IgD-negative memory B cell (primary cell): ENCODE data around the gene MRPS18B. TPM values are rescaled to one million over a fixed set of nuclear protein-coding genes. Genes with fewer than 3 reads are reported as not detected.

ENCODE experiments used
- H3K27ac Mint-ChIP-seq, 3 donors: one replicate each; pipeline ENCODE4 v1.8.0; 2020 to 2022; ENCODE audit warnings: mild to moderate bottlenecking in 3 of 3, mixed read lengths in 3 of 3, moderate library complexity in 1 of 3
- H3K27me3 Mint-ChIP-seq: one replicate; pipeline ENCODE4 v1.8.0; 2021; ENCODE audit warnings: mixed read lengths
- H3K36me3 Mint-ChIP-seq: one replicate; pipeline ENCODE4 v1.8.0; 2020; ENCODE audit warnings: mild to moderate bottlenecking, mixed read lengths
- H3K4me1 Mint-ChIP-seq, 3 donors: one replicate each; pipeline ENCODE4 v1.8.0; 2020 to 2022; ENCODE audit warnings: mixed read lengths in 3 of 3, mild to moderate bottlenecking in 1 of 3
- H3K4me3 Mint-ChIP-seq, 4 donors: one replicate each; pipeline ENCODE4 v1.8.0; 2020 to 2022; ENCODE audit warnings: mild to moderate bottlenecking in 4 of 4, mixed read lengths in 4 of 4, moderate library complexity in 3 of 4
- H3K9me3 Mint-ChIP-seq, 3 donors: one replicate each; pipeline ENCODE4 v1.8.0; 2020 to 2021; ENCODE audit warnings: mixed read lengths in 3 of 3, mild to moderate bottlenecking in 1 of 3
- polyA plus RNA-seq: library from polyadenylated mRNA; unstranded; fragments of 300-500 nt; fragmentation: Illumina TruSeq; gene quantifications from one replicate; pipeline ENCODE4 v1.2.3, GENCODE V29; 2021

Gene MRPS18B
- 146 TPM for polyA plus RNA-seq

DNA sequence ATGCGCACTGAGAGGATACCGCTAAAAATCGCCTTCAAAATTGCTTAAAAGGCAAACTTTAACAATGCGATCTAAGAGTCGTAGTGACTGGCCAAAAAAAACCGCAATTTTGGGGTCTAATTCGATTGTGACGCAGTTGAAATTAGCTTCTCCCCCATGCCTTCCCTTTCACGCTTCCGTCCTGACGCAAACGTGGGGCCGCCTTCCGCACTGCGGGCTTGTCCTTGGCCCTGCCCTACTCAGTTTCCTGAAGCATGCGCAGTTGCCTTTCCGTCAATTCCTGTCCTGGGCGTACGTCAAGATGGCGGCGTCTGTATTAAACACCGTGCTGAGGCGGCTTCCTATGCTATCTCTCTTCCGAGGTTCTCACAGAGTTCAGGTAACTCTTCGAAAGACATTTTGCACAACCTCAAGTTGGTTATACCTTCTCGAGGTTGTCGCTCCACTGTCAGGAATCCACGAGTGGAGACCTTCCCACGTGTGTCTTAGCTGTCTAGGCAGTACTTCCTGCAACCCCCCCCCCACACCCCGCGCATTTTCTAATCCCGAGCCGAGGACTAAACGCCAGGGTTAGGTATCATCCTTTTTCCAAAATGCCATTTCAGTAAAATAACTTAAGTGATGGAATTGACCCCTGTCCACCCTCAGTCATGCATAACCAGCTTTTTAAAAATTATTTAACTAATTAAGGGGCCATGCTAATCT lies at the start of gene MRPS18B:
Gene MRPS18B (plus strand): TSS at position 276 of the 705 bp plus-strand sequence. CDS start 26 bp downstream, at position 302.
- Mint-ChIP-seq H3K27me3 (no peaks in the 10 kb centered on the region), H3K9me3 (peaks cover 0 to 2% (median 0%) of the 10 kb centered on the region in 3 donors), H3K4me3 (peak within 1 kb of the TSS; percentile 97 to 99 (median 98)), H3K27ac (peak within 1 kb of the TSS; percentile 99 to 100 (median 100)), H3K36me3 (peaks cover 18% of the 10 kb centered on the region), H3K4me1 (peaks cover 12 to 23% (median 20%) of the 10 kb centered on the region in 3 donors)

DNA sequence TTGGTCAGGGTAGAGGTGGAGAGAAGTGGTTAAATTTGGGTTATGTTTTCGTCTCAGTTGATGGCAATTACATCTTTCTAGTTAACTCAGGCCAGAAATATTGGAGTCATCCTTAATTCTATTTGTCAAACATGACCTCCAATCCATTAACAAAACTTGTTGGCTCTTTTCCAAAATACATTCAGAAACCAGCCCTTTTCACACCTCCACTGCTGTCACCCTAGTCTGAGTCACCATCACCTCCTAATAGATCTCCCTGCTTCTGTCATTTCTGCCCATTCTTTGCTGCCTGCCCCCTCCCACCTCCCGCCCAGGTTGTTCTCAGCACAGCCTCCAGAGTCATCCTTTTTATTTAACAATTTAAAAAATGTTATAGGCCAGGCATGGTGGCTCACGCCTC lies 49.4 kb upstream of the MRPS18B start:
- no peaks in the 10 kb centered on the region for H3K36me3 Mint-ChIP-seq
- peaks cover 3% of the 10 kb centered on the region for H3K27me3 Mint-ChIP-seq
- peak overlapping the region in 2 of 4 donors; percentile 39 to 60 for H3K4me3 Mint-ChIP-seq
- peaks cover 16 to 33% (median 30%) of the 10 kb centered on the region in 3 donors for H3K4me1 Mint-ChIP-seq
- no peaks in the 10 kb centered on the region for H3K9me3 Mint-ChIP-seq
- H3K27ac Mint-ChIP-seq = peak overlapping the region in 2 of 3 donors; percentile 20 to 71

DNA sequence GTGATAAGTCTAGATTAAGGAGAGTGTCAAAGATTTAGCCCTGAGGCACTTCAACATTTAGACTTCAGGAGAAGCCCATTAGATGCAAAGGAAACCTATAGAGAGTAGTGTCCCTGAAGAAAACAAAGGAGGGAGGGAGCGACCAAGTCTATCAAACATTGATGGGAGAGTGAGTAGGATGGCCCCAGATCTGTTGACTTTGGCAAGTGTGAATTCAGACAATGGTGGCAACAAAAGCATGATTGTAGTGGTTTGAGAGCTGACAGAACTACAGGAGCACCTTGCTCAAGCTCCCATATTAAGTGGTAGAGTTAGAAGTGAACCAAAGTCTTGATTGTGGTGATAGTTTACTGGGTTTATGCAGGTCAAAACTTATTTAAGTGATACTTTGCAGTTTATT lies 47.4 kb upstream of the MRPS18B start:
- H3K27me3 Mint-ChIP-seq = peaks cover 3% of the 10 kb centered on the region
- H3K4me3 Mint-ChIP-seq = peak overlapping the region; percentile 95 to 99 (median 96)
- H3K4me1 Mint-ChIP-seq = peaks cover 29 to 49% (median 41%) of the 10 kb centered on the region in 3 donors
- no peaks in the 10 kb centered on the region for H3K9me3 Mint-ChIP-seq
- no peaks in the 10 kb centered on the region for H3K36me3 Mint-ChIP-seq
- H3K27ac Mint-ChIP-seq = peak overlapping the region; percentile 94 to 99 (median 99)

DNA sequence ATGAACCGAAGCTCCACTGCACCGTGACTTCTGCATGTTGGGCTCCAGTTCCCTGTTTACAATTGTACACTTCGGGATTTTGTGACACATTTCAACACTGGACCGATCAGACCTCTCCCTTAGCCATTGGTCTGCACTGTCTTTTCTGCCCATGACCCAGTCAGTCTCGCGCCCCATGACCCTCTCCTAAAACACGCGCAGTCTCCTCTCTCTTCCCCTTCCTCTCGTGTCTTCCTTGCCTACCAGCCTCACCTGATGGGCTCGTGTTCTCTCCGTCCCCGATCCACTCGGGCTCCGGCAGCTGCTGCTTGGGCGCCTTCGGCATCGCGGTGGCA lies 46.9 kb upstream of the MRPS18B start:
- Mint-ChIP-seq H3K27me3 (peaks cover 3% of the 10 kb centered on the region), H3K27ac (peak overlapping the region; percentile 94 to 99 (median 99)), H3K4me3 (peak overlapping the region; percentile 95 to 99 (median 96)), H3K9me3 (no peaks in the 10 kb centered on the region), H3K36me3 (no peaks in the 10 kb centered on the region), H3K4me1 (peaks cover 32 to 49% (median 41%) of the 10 kb centered on the region in 3 donors)

DNA sequence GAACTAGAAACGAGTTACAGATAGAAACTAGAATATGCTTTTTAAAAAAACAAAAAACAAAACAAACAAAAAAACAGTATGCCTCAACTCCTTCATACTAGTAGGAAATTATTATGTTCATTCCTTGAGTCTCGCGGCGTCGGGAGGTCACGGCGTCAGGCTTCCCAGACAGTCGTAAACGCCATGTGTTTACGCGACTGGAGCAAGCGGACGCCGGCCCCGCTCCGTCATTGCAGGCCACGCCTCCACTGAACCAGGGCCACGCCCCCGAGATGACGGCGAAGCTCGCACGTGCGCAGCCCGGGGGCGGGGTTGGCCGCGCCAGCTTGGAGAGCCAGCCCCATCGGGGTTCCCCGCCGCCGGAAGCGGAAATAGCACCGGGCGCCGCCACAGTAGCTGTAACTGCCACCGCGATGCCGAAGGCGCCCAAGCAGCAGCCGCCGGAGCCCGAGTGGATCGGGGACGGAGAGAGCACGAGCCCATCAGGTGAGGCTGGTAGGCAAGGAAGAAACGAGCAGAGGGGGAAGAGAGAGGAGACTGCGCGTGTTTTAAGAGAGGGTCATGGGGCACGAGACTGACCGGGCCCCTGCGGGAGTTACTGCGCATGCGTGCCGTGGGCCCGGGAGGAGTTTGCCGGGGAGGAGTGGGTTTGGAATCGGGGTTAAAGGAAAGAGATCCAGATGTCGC lies 46.4 kb upstream of the MRPS18B start, which contains the start of gene ABCF1:
Gene ABCF1 (plus strand): TSS at position 368 of the 687 bp plus-strand sequence. CDS start 46 bp downstream, at position 414.
- no peaks in the 10 kb centered on the region for H3K9me3 Mint-ChIP-seq
- peaks cover 3% of the 10 kb centered on the region for H3K27me3 Mint-ChIP-seq
- H3K4me3 Mint-ChIP-seq = peak within 1 kb of the TSS; percentile 95 to 99 (median 96)
- H3K36me3 Mint-ChIP-seq = no peaks in the 10 kb centered on the region
- H3K27ac Mint-ChIP-seq = peak within 1 kb of the TSS; percentile 94 to 99 (median 99)
- peaks cover 32 to 49% (median 41%) of the 10 kb centered on the region in 3 donors for H3K4me1 Mint-ChIP-seq

DNA sequence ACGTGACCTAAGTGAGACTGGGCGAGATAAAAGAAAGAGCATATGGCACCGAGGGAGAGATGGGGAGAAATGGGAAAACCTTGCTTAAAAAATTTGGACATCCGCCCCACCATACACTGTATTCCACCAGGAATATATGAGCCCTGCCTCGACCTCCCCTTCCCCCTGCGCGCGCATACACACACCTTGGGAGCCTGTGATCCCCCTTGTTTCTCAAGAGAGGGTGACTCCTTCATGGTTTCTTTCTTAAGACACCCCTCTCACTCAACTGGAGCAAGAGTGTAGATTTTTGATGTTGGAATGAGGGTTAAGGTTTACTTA lies 45.9 kb upstream of the MRPS18B start:
- Mint-ChIP-seq H3K9me3 (no peaks in the 10 kb centered on the region), H3K4me1 (peaks cover 32 to 49% (median 41%) of the 10 kb centered on the region in 3 donors), H3K4me3 (peak overlapping the region; percentile 95 to 99 (median 96)), H3K27ac (peak overlapping the region; percentile 94 to 99 (median 99)), H3K36me3 (no peaks in the 10 kb centered on the region), H3K27me3 (peaks cover 3% of the 10 kb centered on the region)

DNA sequence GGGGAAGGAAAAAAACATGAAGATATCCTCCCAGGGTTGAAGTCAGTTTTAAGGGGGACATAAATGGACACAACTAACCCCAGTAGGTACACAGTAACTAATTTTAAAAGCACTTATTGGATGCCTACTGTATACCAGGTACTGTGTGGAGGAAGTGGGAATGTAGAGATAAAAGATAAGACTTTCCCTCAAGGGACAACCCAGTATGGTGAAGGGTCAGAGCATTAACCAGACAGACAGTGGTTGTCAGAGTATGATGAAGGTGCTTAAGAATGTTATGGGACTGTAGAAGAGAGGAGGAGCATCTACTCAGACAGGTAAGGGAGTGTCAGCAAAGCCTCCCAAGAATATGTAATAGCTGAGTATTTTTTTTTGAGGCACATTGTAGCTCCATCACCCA lies 45.5 kb upstream of the MRPS18B start:
- Mint-ChIP-seq H3K9me3 (no peaks in the 10 kb centered on the region), H3K36me3 (peaks cover 2% of the 10 kb centered on the region)

DNA sequence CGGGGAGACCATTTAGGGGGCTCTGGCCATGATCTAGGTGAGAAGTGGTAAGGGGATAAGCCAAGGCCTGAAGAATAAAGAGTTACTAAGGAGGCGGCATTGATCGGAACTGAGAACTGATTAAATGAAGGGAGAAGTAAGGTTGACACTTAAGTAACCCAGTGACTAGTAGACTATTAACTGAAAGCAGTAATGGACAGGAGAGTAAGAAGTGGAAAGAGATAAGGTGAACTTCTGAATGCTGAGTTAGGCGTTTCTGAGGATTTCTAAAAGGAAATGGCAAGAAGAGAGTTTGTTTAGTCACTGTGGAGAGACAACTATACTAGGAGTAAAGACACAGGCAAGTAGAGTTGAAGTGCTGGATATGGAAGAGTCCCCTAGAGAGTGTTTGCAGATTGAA lies 44.5 kb upstream of the MRPS18B start:
- H3K4me1 Mint-ChIP-seq = peaks cover 30 to 49% (median 41%) of the 10 kb centered on the region in 3 donors
- H3K4me3 Mint-ChIP-seq = peak overlapping the region in 3 of 4 donors; percentile 14 to 97 (median 74)
- peak overlapping the region in 2 of 3 donors; percentile 16 to 30 for H3K27ac Mint-ChIP-seq
- H3K9me3 Mint-ChIP-seq = no peaks in the 10 kb centered on the region
- H3K36me3 Mint-ChIP-seq = peaks cover 5% of the 10 kb centered on the region
- peaks cover 3% of the 10 kb centered on the region for H3K27me3 Mint-ChIP-seq

More for the DNA sequence above, 45.5 kb upstream of the MRPS18B start:
- Mint-ChIP-seq H3K27ac (peak overlapping the region; percentile 94 to 99 (median 99)), H3K4me1 (peaks cover 30 to 49% (median 41%) of the 10 kb centered on the region in 3 donors), H3K27me3 (peaks cover 3% of the 10 kb centered on the region), H3K4me3 (peak overlapping the region; percentile 95 to 99 (median 96))

DNA sequence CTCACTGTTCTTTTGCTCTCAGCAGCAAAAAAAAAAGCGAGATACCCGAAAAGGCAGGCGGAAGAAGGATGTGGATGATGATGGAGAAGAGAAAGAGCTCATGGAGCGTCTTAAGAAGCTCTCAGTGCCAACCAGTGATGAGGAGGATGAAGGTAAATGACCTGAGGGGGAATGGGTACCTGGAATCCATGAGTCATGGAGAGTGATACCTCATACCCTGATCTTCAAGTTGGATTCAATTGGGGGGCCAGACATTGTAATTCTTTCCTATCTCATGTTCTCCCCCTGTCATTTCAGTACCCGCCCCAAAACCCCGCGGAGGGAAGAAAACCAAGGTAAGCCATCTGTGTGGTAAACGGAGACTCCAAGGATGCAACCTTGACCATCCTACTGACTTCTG lies 39.6 kb upstream of the MRPS18B start:
- Mint-ChIP-seq H3K9me3 (no peaks in the 10 kb centered on the region), H3K4me3 (peak overlapping the region in 1 of 4 donors; percentile 29), H3K36me3 (peaks cover 7% of the 10 kb centered on the region), H3K27ac (no peak overlapping the region), H3K27me3 (no peaks in the 10 kb centered on the region), H3K4me1 (peaks cover 14 to 19% (median 18%) of the 10 kb centered on the region in 3 donors)

DNA sequence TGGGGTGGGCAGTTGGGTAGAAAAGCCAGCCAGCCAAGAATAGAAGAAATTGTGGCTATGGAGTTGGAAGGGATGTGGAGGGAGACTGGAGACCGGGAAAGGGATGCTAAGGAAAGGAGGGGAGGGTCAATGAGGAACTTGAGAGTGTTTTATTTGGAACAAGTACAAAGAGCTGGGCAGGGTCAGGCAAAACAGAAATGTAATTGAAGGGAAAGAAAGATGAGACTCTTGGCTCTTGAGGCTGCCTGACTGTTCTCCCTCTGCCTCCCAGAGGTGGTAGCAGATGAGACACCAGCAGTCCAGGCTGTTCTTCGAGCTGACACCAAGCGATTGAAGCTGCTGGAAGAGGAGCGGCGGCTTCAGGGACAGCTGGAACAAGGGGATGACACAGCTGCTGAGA lies 33.7 kb upstream of the MRPS18B start:
- Mint-ChIP-seq H3K4me1 (no peaks in the 10 kb centered on the region), H3K9me3 (no peaks in the 10 kb centered on the region), H3K27ac (peak overlapping the region in 1 of 3 donors; percentile 31), H3K36me3 (peaks cover 9% of the 10 kb centered on the region), H3K27me3 (no peaks in the 10 kb centered on the region), H3K4me3 (no peak overlapping the region)

DNA sequence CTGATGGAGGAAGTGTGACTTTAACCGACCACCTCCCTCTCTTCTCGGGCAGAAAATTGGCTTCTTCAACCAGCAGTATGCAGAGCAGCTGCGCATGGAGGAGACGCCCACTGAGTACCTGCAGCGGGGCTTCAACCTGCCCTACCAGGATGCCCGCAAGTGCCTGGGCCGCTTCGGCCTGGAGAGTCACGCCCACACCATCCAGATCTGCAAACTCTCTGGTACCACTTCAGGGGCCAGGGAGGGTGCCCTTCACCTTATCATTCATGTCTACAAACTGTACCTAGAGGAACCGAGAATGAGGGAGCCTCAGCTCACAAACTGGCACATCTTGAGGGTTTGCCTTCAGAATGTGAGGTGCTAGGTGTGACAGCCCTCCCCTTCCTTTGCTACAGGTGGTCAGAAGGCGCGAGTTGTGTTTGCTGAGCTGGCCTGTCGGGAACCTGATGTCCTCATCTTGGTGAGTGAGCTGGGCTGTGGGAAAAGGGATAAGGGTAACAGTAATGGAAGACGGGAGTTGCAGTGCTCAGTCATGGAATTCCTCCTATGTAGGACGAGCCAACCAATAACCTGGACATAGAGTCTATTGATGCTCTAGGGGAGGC lies 27.8 kb upstream of the MRPS18B start:
- Mint-ChIP-seq H3K4me1 (peaks cover 0 to 5% (median 1%) of the 10 kb centered on the region in 3 donors), H3K27ac (peak overlapping the region in 1 of 3 donors; percentile 47), H3K9me3 (no peaks in the 10 kb centered on the region), H3K36me3 (peaks cover 7% of the 10 kb centered on the region), H3K27me3 (no peaks in the 10 kb centered on the region), H3K4me3 (no peak overlapping the region)

DNA sequence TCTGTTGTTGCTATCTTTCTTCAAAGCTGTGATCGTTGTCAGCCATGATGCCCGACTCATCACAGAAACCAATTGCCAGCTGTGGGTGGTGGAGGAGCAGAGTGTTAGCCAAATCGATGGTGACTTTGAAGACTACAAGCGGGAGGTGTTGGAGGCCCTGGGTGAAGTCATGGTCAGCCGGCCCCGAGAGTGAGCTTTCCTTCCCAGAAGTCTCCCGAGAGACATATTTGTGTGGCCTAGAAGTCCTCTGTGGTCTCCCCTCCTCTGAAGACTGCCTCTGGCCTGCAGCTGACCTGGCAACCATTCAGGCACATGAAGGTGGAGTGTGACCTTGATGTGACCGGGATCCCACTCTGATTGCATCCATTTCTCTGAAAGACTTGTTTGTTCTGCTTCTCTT lies 27.1 kb upstream of the MRPS18B start:
- H3K9me3 Mint-ChIP-seq = no peaks in the 10 kb centered on the region
- H3K36me3 Mint-ChIP-seq = peaks cover 7% of the 10 kb centered on the region
- H3K27ac Mint-ChIP-seq = peak overlapping the region in 1 of 3 donors; percentile 39
- no peak overlapping the region for H3K4me3 Mint-ChIP-seq
- H3K27me3 Mint-ChIP-seq = no peaks in the 10 kb centered on the region
- H3K4me1 Mint-ChIP-seq = peaks cover 0 to 5% (median 1%) of the 10 kb centered on the region in 3 donors

DNA sequence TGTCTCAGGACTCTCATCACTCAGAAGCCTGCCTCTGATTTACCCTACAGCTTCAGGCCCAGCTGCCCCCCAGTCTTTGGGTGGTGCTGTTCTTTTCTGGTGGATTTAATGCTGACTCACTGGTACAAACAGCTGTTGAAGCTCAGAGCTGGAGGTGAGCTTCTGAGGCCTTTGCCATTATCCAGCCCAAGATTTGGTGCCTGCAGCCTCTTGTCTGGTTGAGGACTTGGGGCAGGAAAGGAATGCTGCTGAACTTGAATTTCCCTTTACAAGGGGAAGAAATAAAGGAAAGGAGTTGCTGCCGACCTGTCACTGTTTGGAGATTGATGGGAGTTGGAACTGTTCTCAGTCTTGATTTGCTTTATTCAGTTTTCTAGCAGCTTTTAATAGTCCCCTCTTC lies 26.6 kb upstream of the MRPS18B start:
- no peak overlapping the region for H3K4me3 Mint-ChIP-seq
- H3K9me3 Mint-ChIP-seq = no peaks in the 10 kb centered on the region
- H3K27me3 Mint-ChIP-seq = no peaks in the 10 kb centered on the region
- no peak overlapping the region for H3K27ac Mint-ChIP-seq
- peaks cover 0 to 5% (median 1%) of the 10 kb centered on the region in 3 donors for H3K4me1 Mint-ChIP-seq
- H3K36me3 Mint-ChIP-seq = peaks cover 7% of the 10 kb centered on the region

DNA sequence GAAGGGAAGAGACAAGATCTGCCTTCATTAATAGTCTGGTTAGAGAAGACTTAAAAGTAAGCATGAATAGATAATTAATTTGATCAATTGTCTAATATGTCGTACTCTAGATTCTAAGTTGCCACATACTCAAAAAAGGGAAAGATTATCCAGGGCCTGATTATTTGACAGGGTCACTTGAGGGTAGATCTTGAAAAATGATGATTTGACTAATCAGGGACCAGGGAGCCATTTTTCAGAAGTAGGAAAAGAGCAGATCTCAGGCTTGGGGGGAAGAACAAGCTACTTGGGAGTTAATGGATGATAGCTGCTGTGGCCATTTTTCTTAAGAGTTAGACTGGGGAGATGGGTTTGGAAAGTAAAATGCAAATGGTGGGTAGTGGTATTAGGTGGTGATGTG lies 25.4 kb upstream of the MRPS18B start:
- Mint-ChIP-seq H3K4me3 (no peak overlapping the region), H3K27ac (peak overlapping the region in 2 of 3 donors; percentile 41 to 93), H3K36me3 (no peaks in the 10 kb centered on the region), H3K9me3 (no peaks in the 10 kb centered on the region), H3K4me1 (peaks cover 2 to 8% (median 3%) of the 10 kb centered on the region in 3 donors), H3K27me3 (no peaks in the 10 kb centered on the region)
